HG03097 (cell line): ENCODE measurements around the gene CAMK2D.
"Not testable (repeated sequence)": the region's sequence is repeated elsewhere in the genome, so short reads cannot be mapped to it uniquely, and the experiment has no call there.

ENCODE experiments used
- ATAC-seq: cut with Tn5 transposase; IDR thresholded peaks from one replicate; pipeline ENCODE4 v1.9.1; 2021; ENCODE audit not compliant: unreplicated experiment, low FRiP score

Gene CAMK2D

GRCh38 chr4:113761620-113762185, at the start of gene CAMK2D:
CAMK2D (minus strand) TSS chr4:113761738; CDS start chr4:113761068, 670 bp downstream.
- ATAC-seq = peak; percentile 44

GRCh38 chr4:113810906-113811305, 49.4 kb upstream of the CAMK2D start:
- ATAC-seq = no peak

GRCh38 chr4:113809311-113809710, 47.8 kb upstream of the CAMK2D start:
- no peak for ATAC-seq

- no peak for ATAC-seq
Measured at GRCh38 chr4:113806850-113807249, 45.3 kb upstream of the CAMK2D start.

- no peak for ATAC-seq
Measured at GRCh38 chr4:113801882-113802281, 40.3 kb upstream of the CAMK2D start.

- ATAC-seq = not testable (repeated sequence)
Measured at GRCh38 chr4:113796381-113796780, 34.8 kb upstream of the CAMK2D start.

GRCh38 chr4:113790478-113790877, 28.9 kb upstream of the CAMK2D start:
- ATAC-seq = no peak

- ATAC-seq = no peak
Measured at GRCh38 chr4:113788888-113789287, 27.4 kb upstream of the CAMK2D start.

- ATAC-seq = no peak
Measured at GRCh38 chr4:113785781-113786180, 24.2 kb upstream of the CAMK2D start.

- ATAC-seq = no peak
Measured at GRCh38 chr4:113784497-113785250, 23.1 kb upstream of the CAMK2D start.

- ATAC-seq = no peak
Measured at GRCh38 chr4:113783701-113784100, 22.2 kb upstream of the CAMK2D start.

- no peak for ATAC-seq
Measured at GRCh38 chr4:113783289-113783688, 21.8 kb upstream of the CAMK2D start.

GRCh38 chr4:113781439-113782040, 20.0 kb upstream of the CAMK2D start:
- ATAC-seq = no peak

- no peak for ATAC-seq
Measured at GRCh38 chr4:113776679-113777078, 15.1 kb upstream of the CAMK2D start.

- ATAC-seq = no peak
Measured at GRCh38 chr4:113776016-113776415, 14.5 kb upstream of the CAMK2D start.

GRCh38 chr4:113773756-113774155, 12.2 kb upstream of the CAMK2D start:
- no peak for ATAC-seq

- no peak for ATAC-seq
Measured at GRCh38 chr4:113773014-113773413, 11.5 kb upstream of the CAMK2D start.

- no peak for ATAC-seq
Measured at GRCh38 chr4:113772319-113772718, 10.8 kb upstream of the CAMK2D start.

- ATAC-seq = no peak
Measured at GRCh38 chr4:113769744-113770143, 8.2 kb upstream of the CAMK2D start.

- ATAC-seq = no peak
Measured at GRCh38 chr4:113768952-113769351, 7.4 kb upstream of the CAMK2D start.

- no peak for ATAC-seq
Measured at GRCh38 chr4:113766882-113767281, 5.3 kb upstream of the CAMK2D start.

GRCh38 chr4:113764720-113765264, 3.3 kb upstream of the CAMK2D start:
- ATAC-seq = no peak
